IMR-90 (cell line): ENCODE results near the gene ANKMY2. TPM values are rescaled to one million over a fixed set of nuclear protein-coding genes. Genes with fewer than 3 reads are reported as not detected.

Source experiments
- polyA plus RNA-seq, 3 experiments: library from polyadenylated mRNA; depleted of rRNA; stranded (reverse); fragments of >200 nt; gene quantifications; 2 replicates each; pipeline ENCODE4 v1.2.3, GENCODE V29; 2012; ENCODE audit warnings: low replicate concordance in 1 of 3
- total RNA-seq: library from RNA; depleted of rRNA; stranded (reverse); fragments of >200 nt; gene quantifications from 2 replicates; pipeline ENCODE4 v1.2.3, GENCODE V29; 2012; rRNA removed

The ANKMY2 gene
- total and polyA plus RNA-seq, 2 of the 4 experiments (the other 2 are of a cell fraction), result 19.5 to 41.9 TPM

Other genes starting within 250 kb of the ANKMY2 start
- 1.3 and 2.5 TPM in 2 replicates for gene CRPPA, start 224.2 kb downstream of the ANKMY2 start, total RNA-seq
- gene CRPPA, start 224.2 kb downstream of the ANKMY2 start, polyA plus RNA-seq (2012; rRNA removed), result 0.47 and 0.67 TPM in 2 replicates
- gene SOSTDC1, start 180.0 kb downstream of the ANKMY2 start, total RNA-seq, result under 0.01 TPM in 1 of 2 replicates, not detected in the other
- gene SOSTDC1, start 180.0 kb downstream of the ANKMY2 start, polyA plus RNA-seq (2012; rRNA removed), result 0.04 and 0.07 TPM in 2 replicates
- gene LRRC72, start 118.9 kb downstream of the ANKMY2 start, total RNA-seq, result not detected in 2 replicates
- not detected in 2 replicates for gene LRRC72, start 118.9 kb downstream of the ANKMY2 start, polyA plus RNA-seq (2012; rRNA removed)
- 58.1 and 65.0 TPM in 2 replicates for gene BZW2, start 427 bp upstream of the ANKMY2 start, total RNA-seq
- 86.1 and 92.9 TPM in 2 replicates for gene BZW2, start 427 bp upstream of the ANKMY2 start, polyA plus RNA-seq (2012; rRNA removed)
- 3.0 and 6.1 TPM in 2 replicates for gene TSPAN13, start 108.0 kb upstream of the ANKMY2 start, total RNA-seq
- 3.6 and 5.0 TPM in 2 replicates for gene TSPAN13, start 108.0 kb upstream of the ANKMY2 start, polyA plus RNA-seq (2012; rRNA removed)
- gene AGR2, start 159.2 kb upstream of the ANKMY2 start, total RNA-seq, result not detected in 2 replicates
- gene AGR2, start 159.2 kb upstream of the ANKMY2 start, polyA plus RNA-seq (2012; rRNA removed), result not detected in 2 replicates
- not detected in 2 replicates for gene AGR3, start 236.2 kb upstream of the ANKMY2 start, total RNA-seq
- not detected in 2 replicates for gene AGR3, start 236.2 kb upstream of the ANKMY2 start, polyA plus RNA-seq (2012; rRNA removed)